ENCODE measurements around the gene CORO2A. TPM values are rescaled to one million over a fixed set of nuclear protein-coding genes. Genes with fewer than 3 reads are reported as not detected.

CORO2A gene
- total and polyA plus RNA-seq, 10 of the 15 experiments (the other 5 are each of a cell fraction or from before 2014, with no cell fraction given), result 1.0 to 5.3 (median 3.5) TPM

GRCh38 chr9:98104445-98104881, 88.0 kb downstream of the CORO2A start (continued):
- TF ChIP-seq TAF1 (IDR thresholded peaks at IDR 0.05; ENCODE audit: borderline replicate concordance, low read depth, low read length) (0 out of 2 replicates have a peak, but pooled peaks have one; percentile 43), EP300 (IDR thresholded peaks at IDR 0.05; ENCODE audit: borderline replicate concordance in 1 of 2, control insufficient read depth in 1 of 2, low read depth in 2 of 2, low read length in 2 of 2) (0 out of 4 replicates have a peak, but pooled peaks have one; percentile 13 to 14), PML (IDR thresholded peaks at IDR 0.05; ENCODE audit: low read length) (peak; percentile 50; the same call in 1 of the 2 replicates), CBX5 (IDR thresholded peaks at IDR 0.05; ENCODE audit: low read depth) (0 out of 2 replicates have a peak, but pooled peaks have one; percentile 72), EED (IDR thresholded peaks at IDR 0.05; ENCODE audit: low read depth) (peak; percentile 70; the same call in 1 of the 2 replicates), IKZF1 (conservative IDR thresholded peaks at IDR 0.05) (peak; percentile 50; the same call in 1 of the 2 replicates), ZNF274 (IDR thresholded peaks at IDR 0.05; ENCODE audit: insufficient read depth, insufficient read length) (no peak), YY1 (IDR thresholded peaks at IDR 0.05; ENCODE audit: low read depth, low read length) (no peak), ATF2 (IDR thresholded peaks at IDR 0.05; ENCODE audit: low read length) (peak; percentile 70), DPF2 (IDR thresholded peaks at IDR 0.05) (peak; percentile 45; the same call in 1 of the 2 replicates), SPI1 (IDR thresholded peaks at IDR 0.05; ENCODE audit: borderline replicate concordance, insufficient read depth, low read depth, low read length) (peak; percentile 39; the same call in 1 of the 2 replicates), SIX5 (IDR thresholded peaks at IDR 0.05; ENCODE audit: low read depth, low read length, severe bottlenecking) (no peak), CREB1 (IDR thresholded peaks at IDR 0.05; ENCODE audit: low read depth) (0 out of 2 replicates have a peak, but pooled peaks have one; percentile 57), MTA3 (IDR thresholded peaks at IDR 0.05; ENCODE audit: borderline replicate concordance, low read length) (peak; percentile 55; the same call in 1 of the 2 replicates), HDGF (IDR thresholded peaks at IDR 0.05) (peak; percentile 53; the same call in 1 of the 2 replicates), BHLHE40 (IDR thresholded peaks at IDR 0.05; ENCODE audit: borderline replicate concordance in 1 of 2, low read depth in 2 of 2, low read length in 1 of 2) (0 out of 4 replicates have a peak, but pooled peaks of 1 of the 2 experiments have one; percentile 9), SREBF2 (IDR thresholded peaks at IDR 0.05; ENCODE audit: low read length) (no peak), ATF7 (IDR thresholded peaks at IDR 0.05; ENCODE audit: low read depth) (peak; percentile 61), POU2F2 (IDR thresholded peaks at IDR 0.05; ENCODE audit: borderline replicate concordance, low read depth, low read length) (peak; percentile 28; the same call in 1 of the 3 replicates), NFIC (IDR thresholded peaks at IDR 0.05; ENCODE audit: low read depth, low read length) (peak; percentile 73; the same call in 1 of the 2 replicates)
- TF ChIP-seq, protein P1, sequence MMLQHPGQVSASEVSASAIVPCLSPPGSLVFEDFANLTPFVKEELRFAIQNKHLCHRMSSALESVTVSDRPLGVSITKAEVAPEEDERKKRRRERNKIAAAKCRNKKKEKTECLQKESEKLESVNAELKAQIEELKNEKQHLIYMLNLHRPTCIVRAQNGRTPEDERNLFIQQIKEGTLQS (IDR thresholded peaks at IDR 0.05; ENCODE audit: borderline replicate concordance, extremely low read depth, low read depth, low read length), result no peak
- TF ChIP-seq, protein P2, sequence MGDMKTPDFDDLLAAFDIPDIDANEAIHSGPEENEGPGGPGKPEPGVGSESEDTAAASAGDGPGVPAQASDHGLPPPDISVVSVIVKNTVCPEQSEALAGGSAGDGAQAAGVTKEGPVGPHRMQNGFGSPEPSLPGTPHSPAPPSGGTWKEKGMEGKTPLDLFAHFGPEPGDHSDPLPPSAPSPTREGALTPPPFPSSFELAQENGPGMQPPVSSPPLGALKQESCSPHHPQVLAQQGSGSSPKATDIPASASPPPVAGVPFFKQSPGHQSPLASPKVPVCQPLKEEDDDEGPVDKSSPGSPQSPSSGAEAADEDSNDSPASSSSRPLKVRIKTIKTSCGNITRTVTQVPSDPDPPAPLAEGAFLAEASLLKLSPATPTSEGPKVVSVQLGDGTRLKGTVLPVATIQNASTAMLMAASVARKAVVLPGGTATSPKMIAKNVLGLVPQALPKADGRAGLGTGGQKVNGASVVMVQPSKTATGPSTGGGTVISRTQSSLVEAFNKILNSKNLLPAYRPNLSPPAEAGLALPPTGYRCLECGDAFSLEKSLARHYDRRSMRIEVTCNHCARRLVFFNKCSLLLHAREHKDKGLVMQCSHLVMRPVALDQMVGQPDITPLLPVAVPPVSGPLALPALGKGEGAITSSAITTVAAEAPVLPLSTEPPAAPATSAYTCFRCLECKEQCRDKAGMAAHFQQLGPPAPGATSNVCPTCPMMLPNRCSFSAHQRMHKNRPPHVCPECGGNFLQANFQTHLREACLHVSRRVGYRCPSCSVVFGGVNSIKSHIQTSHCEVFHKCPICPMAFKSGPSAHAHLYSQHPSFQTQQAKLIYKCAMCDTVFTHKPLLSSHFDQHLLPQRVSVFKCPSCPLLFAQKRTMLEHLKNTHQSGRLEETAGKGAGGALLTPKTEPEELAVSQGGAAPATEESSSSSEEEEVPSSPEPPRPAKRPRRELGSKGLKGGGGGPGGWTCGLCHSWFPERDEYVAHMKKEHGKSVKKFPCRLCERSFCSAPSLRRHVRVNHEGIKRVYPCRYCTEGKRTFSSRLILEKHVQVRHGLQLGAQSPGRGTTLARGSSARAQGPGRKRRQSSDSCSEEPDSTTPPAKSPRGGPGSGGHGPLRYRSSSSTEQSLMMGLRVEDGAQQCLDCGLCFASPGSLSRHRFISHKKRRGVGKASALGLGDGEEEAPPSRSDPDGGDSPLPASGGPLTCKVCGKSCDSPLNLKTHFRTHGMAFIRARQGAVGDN (IDR thresholded peaks at IDR 0.05), result peak; percentile 64; the same call in 1 of the 2 replicates
- TF ChIP-seq, protein P3, sequence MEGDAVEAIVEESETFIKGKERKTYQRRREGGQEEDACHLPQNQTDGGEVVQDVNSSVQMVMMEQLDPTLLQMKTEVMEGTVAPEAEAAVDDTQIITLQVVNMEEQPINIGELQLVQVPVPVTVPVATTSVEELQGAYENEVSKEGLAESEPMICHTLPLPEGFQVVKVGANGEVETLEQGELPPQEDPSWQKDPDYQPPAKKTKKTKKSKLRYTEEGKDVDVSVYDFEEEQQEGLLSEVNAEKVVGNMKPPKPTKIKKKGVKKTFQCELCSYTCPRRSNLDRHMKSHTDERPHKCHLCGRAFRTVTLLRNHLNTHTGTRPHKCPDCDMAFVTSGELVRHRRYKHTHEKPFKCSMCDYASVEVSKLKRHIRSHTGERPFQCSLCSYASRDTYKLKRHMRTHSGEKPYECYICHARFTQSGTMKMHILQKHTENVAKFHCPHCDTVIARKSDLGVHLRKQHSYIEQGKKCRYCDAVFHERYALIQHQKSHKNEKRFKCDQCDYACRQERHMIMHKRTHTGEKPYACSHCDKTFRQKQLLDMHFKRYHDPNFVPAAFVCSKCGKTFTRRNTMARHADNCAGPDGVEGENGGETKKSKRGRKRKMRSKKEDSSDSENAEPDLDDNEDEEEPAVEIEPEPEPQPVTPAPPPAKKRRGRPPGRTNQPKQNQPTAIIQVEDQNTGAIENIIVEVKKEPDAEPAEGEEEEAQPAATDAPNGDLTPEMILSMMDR (IDR thresholded peaks at IDR 0.05 in 2 of 3, conservative IDR thresholded peaks at IDR 0.05 in 1 of 3; ENCODE audit: control insufficient read depth in 2 of 3, extremely low read depth in 1 of 3, insufficient read depth in 1 of 3, low read depth in 3 of 3, low read length in 3 of 3), result no peak
